MV-4-11 (cell line): ENCODE results near the gene CCR7.
A peak's percentile ranks its signal among the peaks of the same experiment; 100 is the strongest.
"Not testable (repeated sequence)": the region's sequence is repeated elsewhere in the genome, so short reads cannot be mapped to it uniquely, and the experiment has no call there.

Source experiments
- DNase-seq: peaks from one replicate; lab custom pipeline; 2025; lab: John Stamatoyannopoulos, UW

Gene CCR7

GRCh38 chr17:40548982-40549685 is 16.1 kb downstream of the CCR7 start:
- DNase-seq = no peak

GRCh38 chr17:40548491-40548981 is 16.7 kb downstream of the CCR7 start:
- no peak for DNase-seq

- no peak for DNase-seq
Measured at GRCh38 chr17:40547785-40548478, 17.3 kb downstream of the CCR7 start.

GRCh38 chr17:40547079-40547784 is 18.0 kb downstream of the CCR7 start:
- DNase-seq = peak; percentile 75

- DNase-seq = not testable (repeated sequence)
Measured at GRCh38 chr17:40546497-40546896, 18.8 kb downstream of the CCR7 start.

GRCh38 chr17:40545660-40546059 is 19.6 kb downstream of the CCR7 start:
- no peak for DNase-seq

GRCh38 chr17:40542558-40543411 is 22.5 kb downstream of the CCR7 start:
- peak; percentile 71 for DNase-seq

GRCh38 chr17:40541873-40542557 is 23.3 kb downstream of the CCR7 start:
- no peak for DNase-seq

GRCh38 chr17:40541060-40541872 is 24.0 kb downstream of the CCR7 start:
- DNase-seq = no peak

- DNase-seq = no peak
Measured at GRCh38 chr17:40540448-40540847, 24.8 kb downstream of the CCR7 start.

- DNase-seq = no peak
Measured at GRCh38 chr17:40539711-40540411, 25.4 kb downstream of the CCR7 start.

- DNase-seq = no peak
Measured at GRCh38 chr17:40538936-40539705, 26.2 kb downstream of the CCR7 start.

GRCh38 chr17:40538019-40538935 is 27.0 kb downstream of the CCR7 start:
- DNase-seq = no peak

- DNase-seq = no peak
Measured at GRCh38 chr17:40536295-40537171, 28.7 kb downstream of the CCR7 start.

- no peak for DNase-seq
Measured at GRCh38 chr17:40535924-40536294, 29.4 kb downstream of the CCR7 start.

- DNase-seq = no peak
Measured at GRCh38 chr17:40535438-40535837, 29.8 kb downstream of the CCR7 start.
